Measurements from ENCODE around the gene IVD.
A peak's percentile ranks its signal among the peaks of the same experiment; 100 is the strongest.

IVD gene

GRCh38 chr15:40405501-40406381 is at the start of gene IVD:
TSS of gene IVD (plus strand) at chr15:40405795. CDS start at chr15:40405828, 33 bp downstream.
- TF ChIP-seq CTCF (IDR thresholded peaks at IDR 0.05; ENCODE audit: borderline replicate concordance, control extremely low read depth, extremely low read depth, insufficient read depth, missing control alignments): no peak
- in situ Hi-C loops (cut with MboI; ENCODE audit: low sequenced_read_pairs, unreplicated experiment): no loop called here
- DNase-seq (ENCODE audit: low spot score): peak; percentile 96

- no peak for DNase-seq (ENCODE audit: low spot score)
- no peak for TF ChIP-seq CTCF (IDR thresholded peaks at IDR 0.05; ENCODE audit: borderline replicate concordance, control extremely low read depth, extremely low read depth, insufficient read depth, missing control alignments)
- in situ Hi-C loops (cut with MboI; ENCODE audit: low sequenced_read_pairs, unreplicated experiment): no loop called here
Observed at GRCh38 chr15:40355976-40356585, 49.5 kb upstream of the IVD start.

- DNase-seq (ENCODE audit: low spot score): no peak
- in situ Hi-C loops (cut with MboI; ENCODE audit: low sequenced_read_pairs, unreplicated experiment): no loop called here
- no peak for TF ChIP-seq CTCF (IDR thresholded peaks at IDR 0.05; ENCODE audit: borderline replicate concordance, control extremely low read depth, extremely low read depth, insufficient read depth, missing control alignments)
Observed at GRCh38 chr15:40357246-40357645, 48.3 kb upstream of the IVD start.

- peak; percentile 100 for DNase-seq (ENCODE audit: low spot score)
- in situ Hi-C loops (cut with MboI; ENCODE audit: low sequenced_read_pairs, unreplicated experiment): no loop called here
- no peak for TF ChIP-seq CTCF (IDR thresholded peaks at IDR 0.05; ENCODE audit: borderline replicate concordance, control extremely low read depth, extremely low read depth, insufficient read depth, missing control alignments)
Observed at GRCh38 chr15:40357723-40358470, 47.7 kb upstream of the IVD start, which contains the start of gene DISP2. TSS of gene DISP2 (plus strand) at chr15:40358219. CDS start at chr15:40358322, 103 bp downstream.

- peak; percentile 5 for TF ChIP-seq CTCF (IDR thresholded peaks at IDR 0.05; ENCODE audit: borderline replicate concordance, control extremely low read depth, extremely low read depth, insufficient read depth, missing control alignments)
- in situ Hi-C loops (cut with MboI; ENCODE audit: low sequenced_read_pairs, unreplicated experiment): no loop called here
- peak; percentile 48 for DNase-seq (ENCODE audit: low spot score)
Observed at GRCh38 chr15:40358471-40359353, 46.9 kb upstream of the IVD start.
